NCI-H82 treated with DMSO at 0.1 percent for 48 hours (cell line): ENCODE measurements around the gene MYL4.
"Not testable (repeated sequence)": the region's sequence is repeated elsewhere in the genome, so short reads cannot be mapped to it uniquely, and the experiment has no call there.

ENCODE experiments used
- DNase-seq: peaks from one replicate; lab custom pipeline; 2025; ENCODE audit not compliant: unreplicated experiment; lab: John Stamatoyannopoulos, UW

MYL4 gene

DNA sequence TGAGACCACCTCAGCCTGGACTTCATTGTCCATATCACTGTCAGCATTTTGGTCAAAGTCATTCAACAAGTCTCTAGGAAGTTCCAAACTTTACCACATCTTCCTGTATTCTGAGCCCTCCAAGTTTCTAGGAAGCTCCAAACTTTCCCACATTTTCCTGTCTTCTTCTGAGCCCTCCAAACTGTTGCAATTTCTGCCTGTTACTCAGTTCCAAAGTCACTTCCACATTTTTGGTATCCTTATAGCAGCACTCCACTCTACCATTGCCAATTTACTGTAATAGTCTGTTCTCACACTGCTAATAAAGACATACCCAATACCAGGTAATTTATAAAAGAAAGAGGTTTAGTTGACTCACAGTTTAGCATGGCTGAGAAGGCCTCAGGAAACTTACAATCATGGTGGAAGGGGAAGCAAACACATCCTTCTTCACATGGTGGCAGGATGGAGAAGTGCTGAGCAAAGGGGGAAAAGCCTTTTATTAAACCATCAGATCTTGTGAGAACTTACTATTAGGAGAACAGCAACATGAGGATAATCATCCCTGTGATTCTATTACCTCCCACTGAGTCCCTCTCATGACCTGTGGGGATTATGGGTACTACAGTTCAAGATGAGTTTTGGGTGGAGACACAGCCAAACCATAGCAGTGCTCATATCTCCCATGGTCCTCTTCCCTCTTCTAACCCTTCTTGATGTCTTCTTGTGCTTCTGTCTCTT lies 60.6 kb downstream of the MYL4 start:
- not testable (repeated sequence) for DNase-seq

DNA sequence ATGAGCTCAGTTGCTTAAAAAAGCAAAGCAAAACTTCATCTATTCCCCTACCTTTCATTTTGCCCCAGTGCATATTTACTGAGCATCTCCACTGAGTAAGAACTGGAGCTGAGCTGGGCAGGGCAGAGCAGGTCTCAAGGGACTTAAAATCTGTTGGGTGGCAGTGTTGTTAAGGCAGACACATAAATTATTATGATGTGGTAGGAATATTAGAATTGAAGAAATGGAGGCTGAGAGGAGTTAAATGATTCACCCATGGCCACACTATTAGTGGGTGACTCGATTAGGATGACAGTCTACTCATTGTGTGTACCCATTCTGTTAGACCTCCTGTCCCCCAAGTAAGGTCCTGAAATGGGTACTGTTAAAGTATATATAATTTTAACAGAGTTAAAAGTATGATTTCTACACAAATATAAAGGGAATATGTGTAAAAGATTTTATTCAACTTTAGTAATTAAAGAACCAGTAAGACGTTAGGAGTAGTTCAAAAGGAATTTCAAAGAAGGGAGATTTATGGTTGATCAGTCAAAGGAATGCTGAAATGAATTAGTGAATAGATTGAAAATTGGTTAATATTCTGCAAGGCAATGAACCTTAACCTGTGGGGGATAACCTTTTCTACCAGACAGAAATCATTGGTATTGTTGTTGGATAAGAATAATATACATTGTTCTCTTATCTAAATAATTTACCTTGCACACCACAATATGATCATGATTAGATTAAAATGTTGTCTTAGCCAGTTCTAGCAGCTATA lies 62.0 kb downstream of the MYL4 start:
- DNase-seq: no peak

GRCh38 chr17:47272491-47272890 lies 63.3 kb downstream of the MYL4 start:
- DNase-seq: no peak

- DNase-seq: no peak
Observed at GRCh38 chr17:47273245-47273644, 64.1 kb downstream of the MYL4 start.
